Mesendoderm (in vitro differentiated cells): ENCODE results near the gene ZFP1. TPM values are rescaled to one million over a fixed set of nuclear protein-coding genes. Genes with fewer than 3 reads are reported as not detected.

Experiments
- DNase-seq: peaks from one replicate; pipeline ENCODE4 v3.0.0; 2013
- H2AK5ac ChIP-seq: 2 replicates; pipeline ENCODE4 v1.6.1; 2013; ENCODE audit warnings: low read length, inconsistent platforms
- H2BK120ac ChIP-seq: 2 replicates; pipeline ENCODE4 v1.6.1; 2013; ENCODE audit warnings: low read depth, mild to moderate bottlenecking, low read length, moderate library complexity, mixed read lengths
- H2BK15ac ChIP-seq: replicated peaks from 2 replicates; pipeline ENCODE4 v1.6.1; 2013; ENCODE audit warnings: low read depth, mild to moderate bottlenecking, moderate library complexity
- H2BK5ac ChIP-seq: 2 replicates; pipeline ENCODE4 v1.6.1; 2013; ENCODE audit warnings: low read length, inconsistent platforms
- H3K18ac ChIP-seq: 2 replicates; pipeline ENCODE4 v1.6.1; 2013; ENCODE audit warnings: mild to moderate bottlenecking, low read length, mixed read lengths
- H3K23ac ChIP-seq: one replicate; pipeline ENCODE4 v1.6.1; 2013; ENCODE audit warnings: low read length
- H3K27ac ChIP-seq: 2 replicates; pipeline ENCODE4 v1.5.1; 2013; ENCODE audit warnings: low read depth, mild to moderate bottlenecking, inconsistent platforms, low read length, moderate library complexity
- H3K27me3 ChIP-seq: 2 replicates; pipeline ENCODE4 v1.6.1; 2013; ENCODE audit warnings: low read length, control low read depth, mild to moderate bottlenecking, inconsistent platforms; ENCODE audit not compliant: insufficient read depth, poor library complexity
- H3K36me3 ChIP-seq: 2 replicates; pipeline ENCODE4 v1.6.1; 2013; ENCODE audit warnings: low read length, inconsistent platforms; ENCODE audit not compliant: control insufficient read depth, insufficient read depth
- H3K4ac ChIP-seq: one replicate; pipeline ENCODE4 v1.6.1; 2013; ENCODE audit warnings: low read depth, mild to moderate bottlenecking, low read length, moderate library complexity
- H3K4me1 ChIP-seq: 2 replicates; pipeline ENCODE4 v1.6.1; 2013; ENCODE audit warnings: low read depth, low read length, inconsistent platforms; ENCODE audit not compliant: control insufficient read depth
- H3K4me2 ChIP-seq: 2 replicates; pipeline ENCODE4 v1.6.1; 2013; ENCODE audit warnings: low read length
- H3K4me3 ChIP-seq: 2 replicates; pipeline ENCODE4 v1.5.1; 2013; ENCODE audit warnings: mild to moderate bottlenecking, low read length
- H3K56ac ChIP-seq: one replicate; pipeline ENCODE4 v1.6.1; 2013; ENCODE audit warnings: low read length
- H3K79me1 ChIP-seq: 2 replicates; pipeline ENCODE4 v1.6.1; 2013; ENCODE audit warnings: low read length, inconsistent platforms
- H3K79me2 ChIP-seq: 2 replicates; pipeline ENCODE4 v1.6.1; 2013; ENCODE audit warnings: mild to moderate bottlenecking, low read length; ENCODE audit not compliant: control insufficient read depth, insufficient read depth
- H3K9ac ChIP-seq: 2 replicates; pipeline ENCODE4 v1.6.1; 2013; ENCODE audit warnings: low read length, inconsistent platforms
- H4K5ac ChIP-seq: one replicate; pipeline ENCODE4 v1.6.1; 2013; ENCODE audit warnings: low read length
- H4K8ac ChIP-seq: one replicate; pipeline ENCODE4 v1.6.1; 2013; ENCODE audit warnings: low read depth, mild to moderate bottlenecking, control low read depth, low read length, moderate library complexity
- WGBS: extraction: QIAGEN DNeasy Blood & Tissue Kit; methylation state at CpG from one replicate; pipeline ENCODE4 v1.1.7; 2013; ENCODE audit warnings: low lambda C conversion rate, missing lambda C conversion rate; ENCODE audit not compliant: insufficient coverage; ENCODE audit errors: extremely low coverage; 5-methylcytosine and 5-hydroxymethylcytosine counted together
- polyA plus RNA-seq, 2 experiments: library from polyadenylated mRNA; stranded (reverse); fragments of 200-250 nt; gene quantifications; one replicate each; pipeline ENCODE4 v1.2.3, GENCODE V29; 2013

ZFP1 gene
- polyA plus RNA-seq (2013, experiment 1 of 2) = 5.9 TPM
- polyA plus RNA-seq (2013, experiment 2 of 2) = 5.5 TPM

GRCh38 chr16:75148311-75149195, at the start of gene ZFP1:
ZFP1 (plus strand) TSS chr16:75148524; CDS start chr16:75152952, 4,428 bp downstream.
- H3K23ac ChIP-seq = peak within 1 kb of the TSS; percentile 97
- H4K5ac ChIP-seq = no peak within 1 kb of the TSS
- H2BK120ac ChIP-seq = no peak within 1 kb of the TSS
- H3K27me3 ChIP-seq = no peaks in the 10 kb centered on the region
- no peak within 1 kb of the TSS for H2AK5ac ChIP-seq
- no peak within 1 kb of the TSS for H2BK15ac ChIP-seq
- peak within 1 kb of the TSS; percentile 87 for H3K4me2 ChIP-seq
- H3K4ac ChIP-seq = peak within 1 kb of the TSS; percentile 73
- H3K79me2 ChIP-seq = peaks cover 20% of the 10 kb centered on the region
- no peaks in the 10 kb centered on the region for H3K36me3 ChIP-seq
- WGBS = no CpG with 5 or more reads among the region's 93 CpGs
- H3K4me3 ChIP-seq = peak within 1 kb of the TSS; percentile 99
- H3K27ac ChIP-seq = peak within 1 kb of the TSS; percentile 61
- peaks cover 11% of the 10 kb centered on the region for H3K79me1 ChIP-seq
- H3K18ac ChIP-seq = peak within 1 kb of the TSS; percentile 63
- H2BK5ac ChIP-seq = peak within 1 kb of the TSS; percentile 98
- peak within 1 kb of the TSS; percentile 99 for H3K9ac ChIP-seq
- H3K4me1 ChIP-seq = no peaks in the 10 kb centered on the region
- DNase-seq = peak; percentile 96
- no peak within 1 kb of the TSS for H4K8ac ChIP-seq
- peak within 1 kb of the TSS; percentile 100 for H3K56ac ChIP-seq

GRCh38 chr16:75099075-75099667, 49.2 kb upstream of the ZFP1 start:
- Histone ChIP-seq H3K4me3 (no peak overlapping the region), H2BK15ac (no peak overlapping the region), H3K4me1 (peaks cover 8% of the 10 kb centered on the region), H3K27me3 (no peaks in the 10 kb centered on the region), H3K79me2 (no peaks in the 10 kb centered on the region), H2BK120ac (no peak overlapping the region), H3K4me2 (no peak overlapping the region), H4K5ac (no peak overlapping the region), H3K4ac (no peak overlapping the region), H2BK5ac (no peak overlapping the region), H2AK5ac (no peak overlapping the region), H3K18ac (no peak overlapping the region), H3K36me3 (no peaks in the 10 kb centered on the region), H3K27ac (no peak overlapping the region), H3K56ac (no peak overlapping the region), H3K79me1 (peaks cover 9% of the 10 kb centered on the region), H4K8ac (no peak overlapping the region), H3K9ac (no peak overlapping the region), H3K23ac (no peak overlapping the region)
- whole genome bisulfite sequencing = no CpG with 5 or more reads among the region's 8 CpGs
- DNase-seq = no peak

- H3K4me1 ChIP-seq = peaks cover 8% of the 10 kb centered on the region
- no peaks in the 10 kb centered on the region for H3K36me3 ChIP-seq
These were observed 48.4 kb upstream of the ZFP1 start for GRCh38 chr16:75099738-75100602.

GRCh38 chr16:75100603-75100990, 47.7 kb upstream of the ZFP1 start:
- Histone ChIP-seq H3K23ac (no peak overlapping the region), H3K79me1 (peaks cover 11% of the 10 kb centered on the region), H3K9ac (no peak overlapping the region), H2AK5ac (no peak overlapping the region), H3K4me2 (no peak overlapping the region), H4K8ac (no peak overlapping the region), H3K27me3 (no peaks in the 10 kb centered on the region), H2BK15ac (no peak overlapping the region), H2BK5ac (no peak overlapping the region), H3K56ac (no peak overlapping the region), H3K4me3 (no peak overlapping the region), H2BK120ac (no peak overlapping the region), H3K18ac (no peak overlapping the region), H3K79me2 (no peaks in the 10 kb centered on the region), H3K27ac (no peak overlapping the region), H3K4ac (no peak overlapping the region), H3K4me1 (peaks cover 8% of the 10 kb centered on the region), H4K5ac (no peak overlapping the region), H3K36me3 (no peaks in the 10 kb centered on the region)
- DNase-seq = no peak
- no CpG with 5 or more reads among the region's 3 CpGs for WGBS

More at GRCh38 chr16:75099738-75100602, 48.4 kb upstream of the ZFP1 start:
- no CpG with 5 or more reads among the region's 16 CpGs for WGBS
- Histone ChIP-seq H3K56ac (peak overlapping the region; percentile 44), H3K18ac (no peak overlapping the region), H3K27ac (no peak overlapping the region), H3K4ac (no peak overlapping the region), H3K23ac (no peak overlapping the region), H3K4me2 (no peak overlapping the region), H4K5ac (no peak overlapping the region), H3K79me1 (peaks cover 11% of the 10 kb centered on the region), H3K9ac (no peak overlapping the region), H2BK120ac (no peak overlapping the region), H3K27me3 (no peaks in the 10 kb centered on the region), H2AK5ac (no peak overlapping the region), H2BK5ac (no peak overlapping the region), H3K79me2 (no peaks in the 10 kb centered on the region), H4K8ac (no peak overlapping the region), H2BK15ac (no peak overlapping the region), H3K4me3 (no peak overlapping the region)
- peak; percentile 54 for DNase-seq

GRCh38 chr16:75101635-75102034, 46.7 kb upstream of the ZFP1 start:
- Histone ChIP-seq H2BK15ac (no peak overlapping the region), H4K8ac (no peak overlapping the region), H4K5ac (no peak overlapping the region), H3K27ac (no peak overlapping the region), H3K79me2 (no peaks in the 10 kb centered on the region), H3K56ac (no peak overlapping the region), H2BK120ac (no peak overlapping the region), H3K4me2 (no peak overlapping the region), H3K23ac (no peak overlapping the region), H3K4ac (no peak overlapping the region), H3K36me3 (no peaks in the 10 kb centered on the region), H3K18ac (no peak overlapping the region), H3K27me3 (no peaks in the 10 kb centered on the region), H3K4me1 (peaks cover 6% of the 10 kb centered on the region), H3K79me1 (peaks cover 11% of the 10 kb centered on the region), H2BK5ac (no peak overlapping the region), H3K4me3 (no peak overlapping the region), H3K9ac (no peak overlapping the region), H2AK5ac (no peak overlapping the region)
- WGBS = no CpG with 5 or more reads among the region's 3 CpGs
- DNase-seq = no peak
